ENCODE measurements around the gene C7.

- TF ChIP-seq CTCF (IDR thresholded peaks at IDR 0.05) (no peak), POLR2A (IDR thresholded peaks at IDR 0.05) (no peak)
Observed at GRCh38 chr5:40932766-40933165, 23.5 kb downstream of the C7 start.

All from right lobe of liver (tissue), 4 donors.